DMS 273 (cell line): Measurements from ENCODE around the gene MBOAT1.

ENCODE experiments used
- DNase-seq: peaks from one replicate; lab custom pipeline; 2025; ENCODE audit not compliant: unreplicated experiment; lab: John Stamatoyannopoulos, UW

MBOAT1 gene

GRCh38 chr6:20112241-20112640 lies 100.0 kb downstream of the MBOAT1 start:
- DNase-seq: no peak

- DNase-seq: no peak
Observed at GRCh38 chr6:20110478-20110877, 101.8 kb downstream of the MBOAT1 start.

DNA sequence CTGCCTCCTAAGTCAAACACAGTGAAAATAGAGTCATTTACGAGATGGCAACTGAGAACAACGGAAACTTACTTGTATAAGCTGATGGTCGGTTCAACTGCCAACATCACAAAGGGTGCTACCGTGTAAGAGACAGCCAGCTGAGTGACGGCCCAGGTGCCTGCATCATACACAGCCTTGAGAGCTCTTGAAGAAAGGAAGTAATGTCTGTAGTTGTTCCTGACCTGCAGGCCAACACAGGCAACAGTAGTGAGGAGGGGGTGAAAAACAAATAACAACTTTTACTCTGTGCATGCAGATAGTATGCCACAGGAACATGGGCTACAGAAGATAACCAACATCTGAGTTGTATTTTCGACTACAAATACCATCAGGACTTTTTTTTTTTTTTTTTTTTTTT lies 102.7 kb downstream of the MBOAT1 start:
- no peak for DNase-seq

DNA sequence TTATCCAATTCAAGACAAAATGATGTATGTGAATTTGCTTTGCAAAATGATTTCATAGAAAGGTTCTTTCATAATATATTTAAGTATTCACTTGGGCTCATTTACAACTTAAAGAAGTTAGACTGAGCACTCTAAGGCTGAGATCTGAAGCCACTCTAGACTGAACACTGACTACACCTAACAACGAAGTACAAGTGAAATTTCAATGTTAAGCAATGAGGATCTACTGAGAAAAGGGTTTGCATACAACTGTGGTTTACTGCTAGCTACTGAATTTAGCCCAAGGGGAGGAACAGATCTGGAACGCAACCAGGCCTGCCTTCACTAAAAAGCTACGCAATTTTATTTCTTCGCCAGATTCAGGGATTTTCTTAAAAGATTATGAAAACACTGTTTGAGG lies 106.4 kb downstream of the MBOAT1 start:
- DNase-seq: no peak

GRCh38 chr6:20104696-20105095 lies 107.6 kb downstream of the MBOAT1 start:
- no peak for DNase-seq

DNA sequence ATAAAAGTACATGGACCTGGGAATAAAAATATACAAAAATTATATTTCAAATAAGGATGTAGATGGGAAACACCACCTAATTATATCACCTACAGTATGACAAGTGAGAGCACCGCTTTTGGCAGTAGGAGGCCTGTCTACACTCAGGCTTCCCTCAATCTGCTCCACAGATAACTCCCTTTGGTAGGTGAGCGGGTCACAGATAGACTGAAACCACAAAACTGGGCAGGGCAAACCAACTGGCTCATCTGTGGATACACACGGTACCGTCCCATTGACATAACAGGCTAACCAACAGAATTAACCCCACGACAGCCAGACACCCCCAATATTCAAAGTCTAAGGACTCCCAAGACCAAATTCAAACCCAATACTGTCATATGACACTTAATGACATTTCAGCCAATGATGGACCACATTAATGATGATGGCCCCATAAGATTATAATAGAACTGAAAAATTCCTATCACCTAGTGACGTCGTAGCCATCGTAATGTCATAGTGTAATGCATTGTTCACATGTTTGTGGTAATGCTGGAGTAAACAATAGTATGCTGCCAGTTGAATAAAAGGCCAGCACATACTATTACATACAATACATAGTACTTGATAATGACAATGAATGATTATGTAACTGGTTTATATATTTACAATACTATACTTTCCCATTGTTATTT lies 109.7 kb downstream of the MBOAT1 start:
- no peak for DNase-seq

DNA sequence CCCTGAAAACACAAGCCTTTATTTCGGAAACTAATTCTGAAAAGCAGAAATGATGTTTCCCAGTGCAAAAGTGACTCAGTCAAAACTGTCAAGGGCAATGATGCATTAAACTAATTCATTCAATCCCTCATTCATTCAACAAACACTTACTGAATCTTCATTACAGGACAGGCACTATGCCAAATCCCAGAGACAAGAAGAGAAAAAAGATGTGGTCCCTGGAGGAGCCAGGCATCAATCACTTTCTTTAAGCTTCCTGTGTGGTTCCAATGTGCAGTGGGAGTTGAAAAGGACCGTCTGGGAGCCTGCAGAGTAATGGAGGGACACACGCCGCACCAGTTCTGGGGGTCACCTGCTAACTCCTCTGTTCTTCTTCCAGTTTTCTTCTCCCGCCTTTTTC lies 113.1 kb downstream of the MBOAT1 start:
- DNase-seq: no peak

DNA sequence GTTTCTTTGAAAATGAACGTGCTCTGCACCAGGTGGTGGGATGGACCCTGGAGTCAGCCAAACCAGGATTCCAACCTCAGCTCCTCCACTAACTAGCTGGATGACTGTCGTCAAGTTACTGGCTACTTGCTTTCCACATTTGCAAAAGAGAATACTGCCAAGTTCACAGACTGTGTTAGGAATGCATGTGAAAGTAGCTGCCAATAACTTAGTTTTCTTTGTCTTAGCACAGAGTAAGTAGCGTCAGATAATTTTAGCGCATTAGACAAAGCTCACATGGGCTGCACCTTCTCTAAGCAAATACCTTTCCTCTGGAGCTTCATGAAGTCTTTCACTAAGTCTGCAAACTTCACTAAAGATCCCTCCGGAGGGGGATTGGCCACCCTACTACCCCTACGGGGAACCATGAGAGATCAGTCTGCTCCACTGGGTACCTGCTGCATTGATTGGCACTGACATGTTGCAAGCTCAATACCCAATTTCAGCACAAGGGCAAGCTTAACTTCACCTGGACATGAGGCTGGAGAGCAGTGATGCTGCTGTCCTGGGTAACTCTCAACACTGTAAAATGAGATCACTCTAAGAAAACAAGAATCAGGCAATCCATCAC lies 113.9 kb downstream of the MBOAT1 start:
- DNase-seq: no peak

DNA sequence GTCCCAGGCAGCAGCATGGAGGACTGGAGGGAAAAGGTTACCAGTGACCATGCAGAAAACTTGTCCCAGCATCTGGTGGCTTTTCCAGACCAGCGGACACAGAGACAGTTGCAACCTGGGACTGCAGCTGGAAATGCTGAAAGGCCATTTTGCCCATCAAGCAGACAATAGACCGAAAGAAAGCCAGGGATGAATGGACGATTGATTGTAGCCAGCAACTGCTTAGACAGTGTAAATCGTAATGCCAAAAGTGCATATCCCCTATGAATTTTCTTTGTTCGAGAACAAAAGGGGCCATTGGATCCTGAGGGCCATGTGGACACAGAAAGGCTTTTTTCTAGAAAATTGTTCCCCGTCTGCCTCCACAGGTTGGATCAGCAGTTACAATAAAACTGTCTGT lies 115.7 kb downstream of the MBOAT1 start:
- DNase-seq: no peak

GRCh38 chr6:20095436-20095835 lies 116.8 kb downstream of the MBOAT1 start:
- DNase-seq: no peak

- peak; percentile 71 for DNase-seq
Observed at GRCh38 chr6:20092071-20092566, 120.2 kb downstream of the MBOAT1 start.

DNA sequence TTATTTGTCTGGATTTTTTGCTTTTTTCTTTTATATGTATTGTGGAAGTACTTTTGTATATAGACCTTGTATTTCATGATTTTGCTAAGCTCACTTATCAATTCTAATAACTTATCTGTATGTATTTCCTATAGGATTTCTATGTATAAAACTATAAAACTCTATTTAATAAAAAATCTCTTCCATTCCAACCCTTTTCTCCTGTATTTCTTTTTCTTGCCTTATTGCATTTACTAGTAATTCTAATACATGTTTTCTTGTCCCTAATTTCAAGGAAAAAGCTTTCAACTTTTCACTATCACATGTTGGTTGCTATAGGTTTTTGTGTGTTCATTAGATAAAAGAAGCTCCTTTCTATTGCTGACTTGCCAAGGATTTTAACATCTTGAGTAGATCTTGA lies 125.3 kb downstream of the MBOAT1 start:
- DNase-seq: no peak

DNA sequence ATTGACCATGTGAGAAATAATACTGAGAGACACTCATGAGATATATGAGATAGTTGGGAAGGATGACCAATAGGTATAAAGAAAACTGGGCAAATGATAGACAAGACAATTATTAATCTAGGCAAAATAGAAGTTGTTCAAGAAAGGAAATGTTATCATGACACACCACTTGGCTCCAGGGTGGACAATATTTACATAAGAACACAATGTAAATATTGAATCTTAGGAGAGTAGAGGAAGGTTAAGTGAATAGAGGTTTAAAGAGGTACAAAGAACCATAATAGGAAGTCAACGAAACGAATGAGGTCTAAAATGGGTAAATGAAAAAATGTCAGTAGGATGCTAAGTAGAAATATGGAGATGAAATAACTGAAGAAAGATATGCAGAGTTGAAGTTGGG lies 126.5 kb downstream of the MBOAT1 start:
- DNase-seq: no peak

DNA sequence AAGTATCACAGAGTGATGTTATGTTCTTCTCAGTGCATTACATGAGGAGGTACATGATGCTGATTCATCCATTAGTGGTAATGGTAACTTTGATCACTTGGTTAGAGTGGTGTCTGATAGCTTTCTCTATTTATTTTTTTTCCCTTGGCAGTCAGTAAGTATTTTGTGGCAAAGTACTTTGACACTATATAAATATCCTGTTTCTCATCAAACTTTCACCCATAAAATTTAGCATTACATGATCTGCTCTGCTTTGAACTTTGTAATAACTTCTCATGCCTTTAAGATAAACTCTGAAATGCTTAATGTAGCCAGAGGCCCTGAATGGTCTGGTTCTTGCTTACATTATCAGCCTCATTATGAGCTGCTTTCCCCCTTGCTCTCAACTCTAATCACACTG lies 127.9 kb downstream of the MBOAT1 start:
- no peak for DNase-seq

GRCh38 chr6:20071998-20072397 lies 140.3 kb downstream of the MBOAT1 start:
- DNase-seq: no peak

GRCh38 chr6:20070047-20070446 lies 142.2 kb downstream of the MBOAT1 start:
- no peak for DNase-seq

DNA sequence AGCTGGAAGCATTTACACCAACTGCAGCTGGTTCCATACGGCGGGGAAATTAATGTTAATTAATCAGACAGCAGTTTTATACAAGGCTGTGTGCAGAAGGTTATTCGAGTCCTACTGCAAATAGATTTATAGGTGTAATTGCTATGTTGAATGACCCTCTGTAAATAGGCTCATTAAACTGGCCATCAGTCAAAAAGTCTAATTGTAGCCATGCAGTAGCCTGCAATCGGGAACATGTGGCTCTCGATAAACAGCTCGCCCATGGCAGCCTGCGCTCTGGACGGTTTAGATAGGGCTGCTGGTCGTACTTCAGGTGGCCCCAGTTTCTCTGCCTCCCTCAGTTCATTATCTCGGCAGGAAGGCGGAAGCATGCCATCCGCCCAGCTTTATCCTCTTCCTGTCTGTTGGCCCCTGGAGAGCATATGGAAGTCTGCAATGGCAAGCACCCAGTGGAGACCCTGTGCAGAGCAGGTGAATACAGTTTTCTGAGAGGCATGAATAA lies 143.2 kb downstream of the MBOAT1 start:
- DNase-seq: no peak

GRCh38 chr6:20068421-20068988 lies 143.8 kb downstream of the MBOAT1 start:
- no peak for DNase-seq

DNA sequence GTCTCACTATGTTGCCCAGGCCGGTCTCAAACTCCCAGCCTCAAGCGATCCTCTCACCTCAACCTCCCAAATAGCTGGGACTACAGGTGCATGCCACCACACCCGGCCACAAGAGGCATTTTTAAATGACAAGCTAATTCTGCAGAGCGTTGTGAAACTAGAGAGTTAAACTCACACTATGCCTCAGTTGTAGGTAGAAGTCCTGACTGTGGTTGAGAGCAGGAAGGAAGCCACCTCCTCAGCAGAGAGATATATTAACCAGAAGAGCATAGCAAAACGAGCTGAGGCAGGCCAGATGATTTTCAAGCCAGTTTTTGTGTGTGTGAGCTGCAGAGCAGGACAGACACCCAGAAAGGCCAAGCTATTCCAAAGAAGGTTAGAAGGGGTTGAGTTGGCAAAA lies 150.3 kb downstream of the MBOAT1 start:
- DNase-seq: no peak

- DNase-seq: no peak
Observed at GRCh38 chr6:20060252-20060651, 152.0 kb downstream of the MBOAT1 start.

GRCh38 chr6:20058912-20059311 lies 153.4 kb downstream of the MBOAT1 start:
- no peak for DNase-seq

DNA sequence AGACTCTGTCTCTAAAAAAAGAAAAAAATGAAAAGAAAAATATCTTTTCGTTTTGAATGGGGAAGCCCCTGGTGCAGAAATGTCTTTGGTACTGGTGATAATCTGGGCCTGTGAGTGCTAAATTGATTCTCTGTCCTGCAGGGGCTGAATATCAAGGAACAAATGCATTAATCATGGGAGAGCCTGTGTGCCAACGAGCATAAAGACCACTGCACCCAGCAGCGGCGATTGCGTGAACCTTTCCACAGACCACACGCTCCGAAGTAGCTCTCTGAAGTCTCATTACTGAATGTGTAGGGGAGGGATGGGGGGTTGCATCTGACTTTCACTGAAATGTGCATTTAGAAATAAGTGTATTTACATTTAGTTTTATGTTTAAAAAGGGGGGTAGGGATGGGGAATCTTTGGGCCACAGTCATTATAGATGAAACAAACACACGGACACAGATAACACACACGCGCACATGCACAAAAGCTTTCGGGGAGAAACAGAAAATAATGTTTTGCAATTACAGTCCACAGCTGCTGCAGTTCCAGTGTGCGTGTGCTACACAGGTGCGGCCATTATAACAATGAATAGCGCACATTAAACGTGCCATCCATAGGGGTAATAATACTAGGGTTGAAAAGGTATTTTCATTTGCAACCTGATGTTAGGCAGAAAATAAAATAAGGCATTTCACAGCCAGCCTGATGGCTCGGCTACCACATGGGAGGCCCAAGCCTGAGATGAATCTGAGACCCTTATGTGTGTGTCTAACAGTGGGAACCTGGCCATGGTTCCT lies 154.0 kb downstream of the MBOAT1 start:
- DNase-seq: no peak
